Measurements from ENCODE around the gene ORC5.

ORC5 gene

GRCh38 chr7:104112623-104113022, 95.2 kb downstream of the ORC5 start:
- no peak overlapping the region for H3K4me3 ChIP-seq (IDR thresholded peaks at IDR 0.05; ENCODE audit: insufficient read depth, low read depth, low read length)
- no peak overlapping the region for H2AFZ ChIP-seq (ENCODE audit: low read depth)
- H3K27me3 ChIP-seq (ENCODE audit: insufficient read depth, low read depth), result no peaks in the 10 kb centered on the region
- H3K79me2 ChIP-seq (ENCODE audit: insufficient read depth, low read depth), result no peaks in the 10 kb centered on the region
- no peaks in the 10 kb centered on the region for H3K36me3 ChIP-seq (ENCODE audit: insufficient read depth)
- H3K4me1 ChIP-seq (ENCODE audit: low read depth, poor library complexity, severe bottlenecking), result no peaks in the 10 kb centered on the region
- no peak overlapping the region for H3K9ac ChIP-seq
- H3K4me2 ChIP-seq, result no peak overlapping the region
- H3K27ac ChIP-seq, result no peak overlapping the region
- no peaks in the 10 kb centered on the region for H4K20me1 ChIP-seq (ENCODE audit: insufficient read depth)
- no peak for TF ChIP-seq CTCF (conservative IDR thresholded peaks at IDR 0.05; ENCODE audit: low read depth, low read length)

GRCh38 chr7:104111271-104111670, 96.5 kb downstream of the ORC5 start:
- Histone ChIP-seq H4K20me1 (ENCODE audit: insufficient read depth) (no peaks in the 10 kb centered on the region), H3K9ac (no peak overlapping the region), H3K79me2 (ENCODE audit: insufficient read depth, low read depth) (no peaks in the 10 kb centered on the region), H2AFZ (ENCODE audit: low read depth) (no peak overlapping the region), H3K27ac (no peak overlapping the region), H3K27me3 (ENCODE audit: insufficient read depth, low read depth) (no peaks in the 10 kb centered on the region), H3K4me2 (no peak overlapping the region), H3K4me3 (IDR thresholded peaks at IDR 0.05; ENCODE audit: insufficient read depth, low read depth, low read length) (no peak overlapping the region), H3K4me1 (ENCODE audit: low read depth, poor library complexity, severe bottlenecking) (no peaks in the 10 kb centered on the region), H3K36me3 (ENCODE audit: insufficient read depth) (no peaks in the 10 kb centered on the region)
- no peak for TF ChIP-seq CTCF (conservative IDR thresholded peaks at IDR 0.05; ENCODE audit: low read depth, low read length)

- no peak overlapping the region for H3K4me2 ChIP-seq
- no peak overlapping the region for H3K9ac ChIP-seq
- H3K27ac ChIP-seq, result no peak overlapping the region
- no peaks in the 10 kb centered on the region for H4K20me1 ChIP-seq (ENCODE audit: insufficient read depth)
- no peak for TF ChIP-seq CTCF (conservative IDR thresholded peaks at IDR 0.05; ENCODE audit: low read depth, low read length)
- no peak overlapping the region for H3K4me3 ChIP-seq (IDR thresholded peaks at IDR 0.05; ENCODE audit: insufficient read depth, low read depth, low read length)
- no peaks in the 10 kb centered on the region for H3K4me1 ChIP-seq (ENCODE audit: low read depth, poor library complexity, severe bottlenecking)
- H3K36me3 ChIP-seq (ENCODE audit: insufficient read depth), result no peaks in the 10 kb centered on the region
- H3K27me3 ChIP-seq (ENCODE audit: insufficient read depth, low read depth), result no peaks in the 10 kb centered on the region
- H2AFZ ChIP-seq (ENCODE audit: low read depth), result no peak overlapping the region
- no peaks in the 10 kb centered on the region for H3K79me2 ChIP-seq (ENCODE audit: insufficient read depth, low read depth)
Observed at GRCh38 chr7:104106108-104106905, 101.5 kb downstream of the ORC5 start.

GRCh38 chr7:104098890-104099289, 108.9 kb downstream of the ORC5 start:
- Histone ChIP-seq H3K79me2 (ENCODE audit: insufficient read depth, low read depth) (no peaks in the 10 kb centered on the region), H2AFZ (ENCODE audit: low read depth) (no peak overlapping the region), H3K4me3 (IDR thresholded peaks at IDR 0.05; ENCODE audit: insufficient read depth, low read depth, low read length) (no peak overlapping the region), H3K27ac (no peak overlapping the region), H3K36me3 (ENCODE audit: insufficient read depth) (no peaks in the 10 kb centered on the region), H3K4me2 (no peak overlapping the region), H3K9ac (no peak overlapping the region), H4K20me1 (ENCODE audit: insufficient read depth) (no peaks in the 10 kb centered on the region), H3K4me1 (ENCODE audit: low read depth, poor library complexity, severe bottlenecking) (no peaks in the 10 kb centered on the region), H3K27me3 (ENCODE audit: insufficient read depth, low read depth) (no peaks in the 10 kb centered on the region)
- TF ChIP-seq CTCF (conservative IDR thresholded peaks at IDR 0.05; ENCODE audit: low read depth, low read length), result no peak

Measured in KMS-11 (cell line).